HG03045 (cell line): ENCODE data around the gene INPP5D.

ENCODE experiments used
- ATAC-seq: cut with Tn5 transposase; IDR thresholded peaks from one replicate; pipeline ENCODE4 v1.9.1; 2021; ENCODE audit warnings: mild to moderate bottlenecking, moderate library complexity; ENCODE audit not compliant: unreplicated experiment

The INPP5D gene

DNA sequence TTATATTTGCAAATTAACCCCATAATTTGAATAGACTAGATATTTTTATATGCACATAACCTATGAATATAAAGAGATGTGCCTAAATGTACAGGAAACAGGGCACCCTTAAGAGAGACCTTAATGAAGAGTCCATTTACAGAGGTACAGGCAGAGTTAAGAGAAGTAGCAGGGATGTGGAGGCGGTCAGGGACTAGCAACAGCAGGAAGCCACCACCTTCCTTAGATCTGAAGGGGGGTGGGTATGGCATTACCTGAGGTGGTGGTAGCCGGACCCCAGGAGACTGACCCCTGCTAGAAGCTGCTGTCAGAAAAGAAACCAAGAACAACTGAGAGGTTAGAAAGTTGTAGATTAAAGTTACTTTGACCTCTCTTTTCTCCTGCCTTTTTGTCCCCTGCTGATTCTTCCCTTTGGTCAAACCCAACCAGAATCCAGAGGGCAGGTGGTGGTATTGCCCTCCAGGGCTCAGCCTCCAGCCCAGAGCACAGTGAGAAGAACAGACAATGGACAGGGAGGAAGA, 166.4 kb downstream of the INPP5D start:
- ATAC-seq: no peak

DNA sequence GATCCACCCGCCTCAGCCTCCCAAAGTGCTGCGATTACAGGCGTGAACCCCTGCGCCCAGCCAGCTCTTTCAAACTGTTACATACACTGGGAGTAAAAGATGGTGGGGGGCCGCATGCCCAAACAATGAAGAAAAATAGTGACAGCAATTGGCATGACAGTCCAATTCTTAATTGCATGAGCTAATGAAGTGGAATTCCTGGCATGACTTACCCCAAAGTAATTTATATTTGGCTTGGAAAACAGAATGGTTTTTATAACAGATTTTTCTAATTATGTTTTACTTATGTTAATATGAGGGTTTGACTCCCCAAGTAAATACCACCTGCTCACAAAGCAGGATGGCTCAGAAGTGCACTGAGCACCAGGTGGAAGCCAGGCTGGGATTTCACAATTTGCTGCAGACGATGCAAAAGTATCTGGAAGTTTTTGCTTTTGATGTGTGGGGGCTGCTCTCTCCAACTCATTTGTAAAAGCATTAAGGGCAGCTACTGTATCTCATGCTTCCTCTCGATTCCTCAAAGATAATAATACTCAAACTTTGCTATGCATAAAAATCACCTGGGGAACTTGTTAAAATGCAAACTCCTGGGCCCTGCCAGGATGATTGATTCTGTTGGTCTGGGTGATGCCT, 167.3 kb downstream of the INPP5D start:
- no peak for ATAC-seq

DNA sequence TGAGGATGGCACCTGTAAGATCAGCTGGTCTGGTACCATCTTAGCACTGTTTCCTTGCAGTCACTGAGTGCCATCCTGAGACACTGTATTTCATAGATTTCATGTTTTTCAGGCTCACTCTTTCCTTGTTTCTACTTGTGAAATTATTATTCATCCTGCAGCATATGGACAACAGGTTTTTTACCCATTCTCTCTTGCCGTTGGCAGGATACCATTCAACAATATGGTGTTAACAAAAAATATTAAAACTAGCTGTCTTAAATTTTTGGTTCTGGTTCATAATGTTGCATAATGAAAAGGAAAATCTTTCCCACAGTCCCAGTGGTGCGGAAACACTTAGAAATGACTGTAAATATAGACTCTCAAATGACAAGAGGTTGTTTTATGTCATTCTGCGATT, 168.2 kb downstream of the INPP5D start:
- no peak for ATAC-seq

GRCh38 chr2:233233618-233234230, 173.6 kb downstream of the INPP5D start:
- no peak for ATAC-seq

GRCh38 chr2:233234264-233234663, 174.1 kb downstream of the INPP5D start:
- ATAC-seq: no peak

DNA sequence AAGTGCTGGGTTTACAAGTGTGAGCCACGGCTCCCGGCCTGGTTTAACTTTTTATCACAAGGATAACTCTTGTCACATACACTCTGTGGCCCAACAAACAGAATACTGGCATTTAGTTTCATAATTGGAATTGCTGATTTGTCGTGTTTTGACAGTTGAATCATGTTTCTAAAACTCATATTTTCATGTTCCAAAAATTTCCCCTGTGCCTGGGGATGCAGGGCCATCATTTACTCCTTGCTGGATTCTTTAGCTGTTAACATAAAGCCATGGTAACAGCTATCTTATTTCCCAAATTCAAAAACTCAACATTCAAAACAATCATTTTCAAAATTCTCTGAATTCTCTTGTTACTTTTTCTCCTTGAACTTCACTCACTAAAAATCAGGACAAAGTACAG, 174.9 kb downstream of the INPP5D start:
- no peak for ATAC-seq

DNA sequence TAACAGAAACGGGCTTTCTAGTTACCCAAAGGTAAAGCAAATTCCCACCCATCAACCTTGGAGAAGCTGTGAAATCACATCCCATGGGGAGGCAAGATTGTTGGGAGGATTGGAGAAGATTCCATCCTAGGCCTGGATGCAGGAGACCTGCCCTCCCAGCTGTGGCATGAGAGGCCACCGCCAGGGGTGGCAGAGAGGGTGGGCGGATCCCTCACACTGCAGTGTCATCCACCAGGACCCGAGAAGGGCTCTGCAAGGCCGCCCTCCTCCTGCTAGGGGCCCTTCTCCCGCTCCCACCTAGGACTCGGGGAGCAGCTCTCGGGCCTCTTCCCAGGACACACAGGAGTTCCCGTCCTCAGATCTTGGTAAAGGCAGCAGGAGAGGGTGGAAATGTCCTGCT, 175.8 kb downstream of the INPP5D start:
- ATAC-seq: no peak

DNA sequence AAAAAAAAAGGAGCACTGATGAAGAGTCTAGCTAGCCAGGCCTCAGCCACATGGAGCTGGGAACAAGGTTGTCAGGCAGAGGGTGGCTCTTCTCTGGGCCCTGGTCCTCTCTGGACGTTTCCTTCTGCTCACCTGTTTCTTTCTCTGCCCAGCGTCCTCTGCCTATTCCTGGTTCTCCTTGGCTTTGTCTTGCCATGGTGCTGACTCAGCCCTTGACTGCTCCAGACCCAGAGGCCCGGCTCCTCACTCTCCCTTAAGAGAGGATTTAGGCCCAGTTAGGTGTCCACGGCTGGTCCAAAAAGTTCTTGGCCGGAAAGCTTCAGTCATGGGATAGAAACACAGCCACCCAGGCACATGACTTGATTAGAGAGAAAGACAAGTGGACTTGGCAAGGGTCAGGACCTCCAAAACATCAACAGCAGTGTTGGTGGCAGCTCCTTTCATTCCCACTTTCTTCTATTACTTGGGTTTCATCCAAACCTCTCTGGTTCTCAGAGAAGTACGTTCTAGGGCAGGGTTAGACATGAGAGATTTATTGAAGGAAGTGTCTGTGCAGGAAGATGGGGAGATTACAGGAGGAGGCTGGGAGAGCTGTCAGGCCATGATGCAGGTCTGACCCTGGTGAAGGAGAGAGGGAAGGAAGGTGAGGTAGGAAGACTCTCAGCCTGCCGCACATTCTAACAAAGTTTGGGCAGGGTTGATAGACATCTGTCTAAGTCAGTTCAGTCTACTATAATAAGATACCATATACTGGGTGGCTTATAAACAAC, 176.9 kb downstream of the INPP5D start:
- ATAC-seq: no peak

DNA sequence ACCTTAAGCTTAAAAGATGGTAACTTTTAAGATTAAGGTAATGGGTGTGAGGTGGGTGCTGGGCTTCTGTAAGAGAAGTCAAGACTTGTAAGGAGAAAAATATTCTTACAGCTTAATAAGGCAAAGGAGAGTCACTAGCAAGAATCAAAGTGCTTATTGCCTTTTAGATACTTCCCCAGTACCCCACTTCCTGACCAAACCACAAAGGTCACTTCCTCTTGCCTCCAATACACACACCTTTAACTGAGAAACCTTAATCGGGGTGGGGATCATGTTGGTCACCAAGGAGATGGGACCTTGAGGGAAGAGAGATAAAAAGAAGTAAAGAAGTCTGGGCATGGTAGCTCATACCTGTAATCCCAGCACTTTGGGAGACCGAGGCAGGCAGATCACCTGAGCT, 180.8 kb downstream of the INPP5D start:
- no peak for ATAC-seq

DNA sequence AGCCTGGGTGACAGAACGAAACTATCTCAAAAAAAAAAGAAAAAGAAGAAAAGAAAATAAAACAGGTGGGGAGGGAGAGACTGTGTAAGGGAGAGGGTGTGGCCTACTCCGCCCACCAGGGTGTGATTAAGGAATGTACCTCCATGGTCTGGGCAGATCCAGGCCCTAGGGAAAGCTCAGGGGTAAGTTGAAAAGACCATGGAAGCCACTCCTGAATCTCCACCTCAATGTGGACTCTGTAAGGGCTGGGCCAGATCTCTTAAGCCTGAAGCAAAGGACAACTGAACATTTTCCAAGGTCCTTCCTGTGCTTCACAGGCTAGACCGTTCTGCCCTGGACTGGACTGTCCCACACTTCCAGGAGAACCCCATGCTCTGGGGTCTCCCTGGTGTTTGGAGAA, 181.7 kb downstream of the INPP5D start:
- ATAC-seq: no peak

DNA sequence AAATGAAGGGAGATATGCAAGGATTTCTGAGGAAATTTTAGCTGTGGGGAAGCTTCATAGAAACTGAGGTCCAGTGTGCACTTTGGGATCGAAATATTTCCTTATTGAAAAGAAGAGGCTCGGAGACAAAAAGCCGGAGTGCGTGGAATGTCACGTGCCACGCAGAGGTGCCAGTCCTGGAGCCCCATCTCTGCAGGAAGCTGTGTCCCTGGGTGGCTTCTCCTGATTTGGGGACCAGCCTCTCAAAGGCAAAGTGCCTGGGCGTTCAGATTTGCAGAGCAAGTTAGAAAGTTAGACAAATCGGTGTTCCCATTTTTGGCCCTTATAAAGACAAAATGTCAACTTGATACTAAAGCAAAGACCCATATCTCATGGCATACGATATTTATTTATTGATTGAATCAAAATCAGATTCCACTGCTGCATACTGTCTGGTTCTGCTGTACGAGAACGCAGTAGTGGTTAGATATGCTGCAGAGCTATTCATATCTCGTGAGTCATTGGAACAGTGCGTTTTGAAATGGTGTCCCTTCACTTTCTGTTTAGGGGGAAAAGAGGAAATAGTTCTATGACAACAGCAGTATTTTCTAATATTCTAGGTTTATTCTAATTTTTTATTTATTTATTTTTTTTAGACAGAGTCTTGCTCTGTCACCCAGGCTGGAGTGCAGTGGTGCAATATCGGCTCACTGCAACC, 182.2 kb downstream of the INPP5D start:
- no peak for ATAC-seq

GRCh38 chr2:233243348-233243747, 183.2 kb downstream of the INPP5D start:
- no peak for ATAC-seq

DNA sequence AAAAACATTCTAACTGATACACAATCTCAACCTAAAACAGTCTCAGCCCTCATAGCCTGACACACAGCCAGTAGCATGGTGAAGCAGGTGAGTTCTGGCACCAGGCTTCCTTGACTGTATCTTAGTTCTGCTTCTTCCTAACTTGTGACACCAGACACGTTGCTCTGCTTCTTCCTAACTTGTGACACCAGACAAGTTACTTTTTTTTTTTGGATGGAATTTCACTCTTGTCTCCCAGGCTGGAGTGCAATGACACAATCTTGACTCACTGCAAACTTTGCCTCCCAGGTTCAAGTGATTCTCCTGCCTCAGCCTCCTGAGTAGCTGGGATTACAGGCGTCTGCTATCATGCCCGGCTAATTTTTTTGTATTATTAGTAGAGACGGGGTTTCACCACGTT, 184.7 kb downstream of the INPP5D start:
- no peak for ATAC-seq

DNA sequence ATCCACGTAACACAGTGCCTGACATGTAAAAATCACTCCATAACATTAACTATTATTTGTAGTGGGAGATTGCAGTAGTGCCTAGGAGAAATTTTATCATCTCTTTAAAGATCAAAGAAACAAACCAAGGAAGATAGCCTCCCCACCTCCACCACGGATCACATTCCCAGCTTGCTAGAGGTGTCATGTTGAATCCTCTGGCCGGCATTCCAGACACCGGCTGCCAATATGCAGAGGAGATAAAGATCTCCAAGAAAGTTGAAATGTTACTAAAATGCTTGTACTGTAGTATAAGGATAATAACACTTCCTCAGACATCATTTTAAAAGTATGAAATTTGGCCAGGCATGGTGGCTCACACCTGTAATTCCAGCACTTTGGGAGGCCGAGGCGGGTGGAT, 185.3 kb downstream of the INPP5D start:
- ATAC-seq: no peak

- no peak for ATAC-seq
Observed at GRCh38 chr2:233247116-233247515, 187.0 kb downstream of the INPP5D start.

DNA sequence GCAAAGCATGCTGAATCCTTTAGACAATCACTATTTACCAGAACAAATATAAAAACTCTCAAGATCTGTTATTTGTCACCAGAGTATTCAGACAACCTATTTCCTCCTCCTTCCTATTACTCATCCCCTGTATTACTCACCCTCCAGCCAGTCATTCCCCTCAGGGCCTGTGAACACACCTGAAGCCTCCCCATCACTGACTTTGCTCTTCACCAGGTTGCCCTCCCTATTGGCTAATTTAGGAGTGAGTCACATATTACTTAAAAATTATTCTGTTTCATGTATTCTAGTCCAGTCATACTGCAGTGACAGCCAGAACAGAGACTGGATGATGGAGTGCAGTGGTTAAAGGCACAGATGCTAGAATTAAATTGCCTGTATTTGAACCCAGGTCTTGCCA, 187.6 kb downstream of the INPP5D start:
- ATAC-seq: no peak

DNA sequence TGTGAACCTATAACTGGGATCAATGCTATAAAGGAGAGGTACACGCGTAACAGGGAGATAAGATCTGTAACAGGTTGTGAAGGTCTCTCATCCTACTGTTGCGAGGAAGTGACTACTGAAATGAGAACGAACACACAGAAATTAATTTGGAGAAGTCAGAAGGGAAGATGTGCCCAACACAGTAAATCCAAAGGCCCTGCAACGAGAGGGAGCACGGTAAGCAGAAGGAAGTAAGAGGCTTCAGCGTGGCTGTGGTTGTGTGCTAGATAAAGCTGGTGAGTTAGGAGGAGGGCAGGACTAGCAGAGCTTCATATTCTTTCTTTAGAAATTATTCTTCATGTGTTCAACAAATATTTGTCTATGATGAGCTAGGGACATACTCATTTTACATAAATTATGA, 188.9 kb downstream of the INPP5D start:
- no peak for ATAC-seq

DNA sequence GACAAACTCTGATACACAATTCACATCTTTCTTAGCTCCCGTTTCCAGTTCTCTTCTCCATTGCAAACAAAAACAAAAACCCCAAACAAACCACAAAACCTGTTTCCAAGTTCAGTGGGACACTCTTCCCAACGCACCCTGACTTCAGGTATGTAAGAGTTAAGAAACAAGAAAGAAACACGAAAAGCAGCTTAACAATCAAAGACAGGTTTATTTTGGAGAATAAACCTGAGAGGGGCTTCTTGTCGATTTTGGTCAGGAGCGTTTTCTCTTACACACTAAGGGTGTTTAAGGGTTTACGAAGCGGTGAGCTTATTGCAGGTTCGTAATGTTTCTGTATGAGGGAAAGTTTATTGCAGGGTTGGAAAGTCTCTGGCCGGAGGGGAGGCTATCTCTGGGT, 190.4 kb downstream of the INPP5D start:
- no peak for ATAC-seq

DNA sequence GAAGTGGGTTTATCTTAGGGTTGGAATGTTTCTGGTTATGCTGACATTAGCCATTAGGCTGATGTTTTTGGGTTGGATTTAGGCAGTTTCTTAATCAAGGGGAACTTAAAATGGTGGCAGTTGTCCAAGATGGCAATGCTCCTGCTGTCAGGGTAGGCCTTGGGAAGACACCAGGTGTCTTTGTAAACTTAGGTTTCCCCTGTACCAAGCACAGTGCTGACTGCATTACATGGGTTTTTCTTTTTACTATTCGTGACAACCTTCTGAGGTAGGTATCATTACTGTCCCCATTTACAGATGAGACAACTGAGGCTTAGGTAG, 190.8 kb downstream of the INPP5D start:
- ATAC-seq: no peak

GRCh38 chr2:233251306-233252116, 191.4 kb downstream of the INPP5D start, which contains the start of gene ATG16L1:
ATG16L1 (plus strand) TSS chr2:233251673; CDS start chr2:233251828, 155 bp downstream.
- peak; percentile 95 for ATAC-seq

- no peak for ATAC-seq
Observed at GRCh38 chr2:233252227-233252626, 192.1 kb downstream of the INPP5D start.
